Mesendoderm (in vitro differentiated cells): ENCODE results near the gene HOXA10.
A peak's percentile ranks its signal among the peaks of the same experiment; 100 is the strongest.

Experiments used
- DNase-seq: peaks from one replicate; pipeline ENCODE4 v3.0.0; 2013
- H2AK5ac ChIP-seq: 2 replicates; pipeline ENCODE4 v1.6.1; 2013; ENCODE audit warnings: low read length, inconsistent platforms
- H2BK120ac ChIP-seq: 2 replicates; pipeline ENCODE4 v1.6.1; 2013; ENCODE audit warnings: low read depth, mild to moderate bottlenecking, low read length, moderate library complexity, mixed read lengths
- H2BK15ac ChIP-seq: replicated peaks from 2 replicates; pipeline ENCODE4 v1.6.1; 2013; ENCODE audit warnings: low read depth, mild to moderate bottlenecking, moderate library complexity
- H2BK5ac ChIP-seq: 2 replicates; pipeline ENCODE4 v1.6.1; 2013; ENCODE audit warnings: low read length, inconsistent platforms
- H3K18ac ChIP-seq: 2 replicates; pipeline ENCODE4 v1.6.1; 2013; ENCODE audit warnings: mild to moderate bottlenecking, low read length, mixed read lengths
- H3K23ac ChIP-seq: one replicate; pipeline ENCODE4 v1.6.1; 2013; ENCODE audit warnings: low read length
- H3K27ac ChIP-seq: 2 replicates; pipeline ENCODE4 v1.5.1; 2013; ENCODE audit warnings: low read depth, mild to moderate bottlenecking, inconsistent platforms, low read length, moderate library complexity
- H3K27me3 ChIP-seq: 2 replicates; pipeline ENCODE4 v1.6.1; 2013; ENCODE audit warnings: low read length, control low read depth, mild to moderate bottlenecking, inconsistent platforms; ENCODE audit not compliant: insufficient read depth, poor library complexity
- H3K36me3 ChIP-seq: 2 replicates; pipeline ENCODE4 v1.6.1; 2013; ENCODE audit warnings: low read length, inconsistent platforms; ENCODE audit not compliant: control insufficient read depth, insufficient read depth
- H3K4ac ChIP-seq: one replicate; pipeline ENCODE4 v1.6.1; 2013; ENCODE audit warnings: low read depth, mild to moderate bottlenecking, low read length, moderate library complexity
- H3K4me1 ChIP-seq: 2 replicates; pipeline ENCODE4 v1.6.1; 2013; ENCODE audit warnings: low read depth, low read length, inconsistent platforms; ENCODE audit not compliant: control insufficient read depth
- H3K4me2 ChIP-seq: 2 replicates; pipeline ENCODE4 v1.6.1; 2013; ENCODE audit warnings: low read length
- H3K4me3 ChIP-seq: 2 replicates; pipeline ENCODE4 v1.5.1; 2013; ENCODE audit warnings: mild to moderate bottlenecking, low read length
- H3K56ac ChIP-seq: one replicate; pipeline ENCODE4 v1.6.1; 2013; ENCODE audit warnings: low read length
- H3K79me1 ChIP-seq: 2 replicates; pipeline ENCODE4 v1.6.1; 2013; ENCODE audit warnings: low read length, inconsistent platforms
- H3K79me2 ChIP-seq: 2 replicates; pipeline ENCODE4 v1.6.1; 2013; ENCODE audit warnings: mild to moderate bottlenecking, low read length; ENCODE audit not compliant: control insufficient read depth, insufficient read depth
- H3K9ac ChIP-seq: 2 replicates; pipeline ENCODE4 v1.6.1; 2013; ENCODE audit warnings: low read length, inconsistent platforms
- H4K5ac ChIP-seq: one replicate; pipeline ENCODE4 v1.6.1; 2013; ENCODE audit warnings: low read length
- H4K8ac ChIP-seq: one replicate; pipeline ENCODE4 v1.6.1; 2013; ENCODE audit warnings: low read depth, mild to moderate bottlenecking, control low read depth, low read length, moderate library complexity
- WGBS: extraction: QIAGEN DNeasy Blood & Tissue Kit; methylation state at CpG from one replicate; pipeline ENCODE4 v1.1.7; 2013; ENCODE audit warnings: low lambda C conversion rate, missing lambda C conversion rate; ENCODE audit not compliant: insufficient coverage; ENCODE audit errors: extremely low coverage; 5-methylcytosine and 5-hydroxymethylcytosine counted together

The HOXA10 gene

DNA sequence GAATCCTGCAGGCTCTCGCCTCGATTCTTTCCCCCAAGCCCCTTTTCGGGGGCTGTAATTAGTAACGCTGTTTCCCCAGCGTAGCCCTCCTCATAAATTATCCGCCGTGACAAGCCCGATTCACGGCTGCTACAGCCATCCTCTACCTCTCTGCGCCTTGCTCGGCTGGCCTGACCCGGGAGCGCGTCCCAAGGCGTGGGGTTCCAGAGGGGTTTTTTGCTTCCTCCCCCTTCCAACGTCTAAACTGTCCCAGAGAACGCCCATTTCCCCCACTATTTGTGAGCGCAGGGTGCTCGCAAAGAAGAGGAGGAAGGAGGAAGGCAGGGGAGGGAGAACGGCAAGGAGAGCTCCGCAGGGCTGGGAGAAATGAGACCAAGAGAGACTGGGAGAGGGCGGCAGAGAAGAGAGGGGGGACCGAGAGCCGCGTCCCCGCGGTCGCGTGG lies 31.5 kb downstream of the HOXA10 start:
- Histone ChIP-seq H4K5ac (no peak overlapping the region), H2BK15ac (no peak overlapping the region), H2BK120ac (no peak overlapping the region), H3K4me3 (no peak overlapping the region), H3K27me3 (peaks cover 91% of the 10 kb centered on the region), H3K36me3 (no peaks in the 10 kb centered on the region), H3K18ac (no peak overlapping the region), H3K27ac (no peak overlapping the region), H3K4me1 (no peaks in the 10 kb centered on the region), H3K56ac (peak overlapping the region; percentile 60), H3K4me2 (peak overlapping the region; percentile 97), H3K9ac (peak overlapping the region; percentile 21), H2BK5ac (no peak overlapping the region), H2AK5ac (no peak overlapping the region), H4K8ac (no peak overlapping the region), H3K23ac (no peak overlapping the region), H3K79me2 (no peaks in the 10 kb centered on the region), H3K79me1 (no peaks in the 10 kb centered on the region), H3K4ac (no peak overlapping the region)
- WGBS: no CpG with 5 or more reads among the region's 29 CpGs
- DNase-seq: no peak

DNA sequence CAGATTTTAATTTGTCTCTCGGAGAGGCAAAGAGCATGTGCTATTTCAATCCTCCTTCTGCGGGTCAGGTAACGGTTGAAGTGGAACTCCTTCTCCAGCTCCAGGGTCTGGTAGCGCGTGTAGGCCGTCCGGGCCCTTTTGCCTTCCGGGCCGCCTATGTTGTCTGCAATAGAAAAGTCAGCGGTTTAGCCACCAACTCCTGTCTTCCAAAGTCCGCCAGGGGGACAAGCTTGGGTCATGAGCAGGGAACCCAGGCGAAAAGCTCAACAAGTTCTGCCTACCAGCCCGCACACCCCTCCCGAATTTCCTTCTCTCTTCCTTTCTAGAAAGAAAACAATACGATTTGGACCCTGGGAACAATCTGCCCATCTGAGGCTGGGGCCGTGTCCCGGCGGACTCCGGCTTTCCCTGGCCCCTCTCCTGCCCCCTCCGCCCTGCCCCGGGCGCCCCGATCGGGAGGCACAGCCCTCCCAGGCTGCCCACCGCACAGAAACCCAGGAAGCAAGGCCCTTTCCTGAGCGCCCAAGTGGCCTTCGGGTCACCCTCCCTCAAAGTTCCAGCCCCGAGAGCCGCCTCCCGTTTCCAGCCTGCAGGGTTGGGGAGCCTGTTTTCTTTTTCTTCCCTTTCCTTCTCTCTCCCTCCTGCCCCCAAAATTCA lies 32.1 kb downstream of the HOXA10 start:
- no peaks in the 10 kb centered on the region for H3K4me1 ChIP-seq
- no peak overlapping the region for H3K23ac ChIP-seq
- no peaks in the 10 kb centered on the region for H3K79me1 ChIP-seq
- no peak overlapping the region for H3K18ac ChIP-seq
- peaks cover 91% of the 10 kb centered on the region for H3K27me3 ChIP-seq
- H3K4me2 ChIP-seq: peak overlapping the region; percentile 97
- no peak overlapping the region for H3K27ac ChIP-seq
- H2AK5ac ChIP-seq: no peak overlapping the region
- no peak overlapping the region for H4K8ac ChIP-seq
- no peak overlapping the region for H4K5ac ChIP-seq
- H2BK15ac ChIP-seq: no peak overlapping the region
- no peak overlapping the region for H3K4me3 ChIP-seq
- no peak overlapping the region for H2BK5ac ChIP-seq
- no peak overlapping the region for H2BK120ac ChIP-seq
- no CpG with 5 or more reads among the region's 30 CpGs for WGBS
- H3K56ac ChIP-seq: no peak overlapping the region
- H3K79me2 ChIP-seq: no peaks in the 10 kb centered on the region
- no peak overlapping the region for H3K9ac ChIP-seq
- no peak overlapping the region for H3K4ac ChIP-seq
- peak; percentile 82 for DNase-seq
- H3K36me3 ChIP-seq: no peaks in the 10 kb centered on the region

DNA sequence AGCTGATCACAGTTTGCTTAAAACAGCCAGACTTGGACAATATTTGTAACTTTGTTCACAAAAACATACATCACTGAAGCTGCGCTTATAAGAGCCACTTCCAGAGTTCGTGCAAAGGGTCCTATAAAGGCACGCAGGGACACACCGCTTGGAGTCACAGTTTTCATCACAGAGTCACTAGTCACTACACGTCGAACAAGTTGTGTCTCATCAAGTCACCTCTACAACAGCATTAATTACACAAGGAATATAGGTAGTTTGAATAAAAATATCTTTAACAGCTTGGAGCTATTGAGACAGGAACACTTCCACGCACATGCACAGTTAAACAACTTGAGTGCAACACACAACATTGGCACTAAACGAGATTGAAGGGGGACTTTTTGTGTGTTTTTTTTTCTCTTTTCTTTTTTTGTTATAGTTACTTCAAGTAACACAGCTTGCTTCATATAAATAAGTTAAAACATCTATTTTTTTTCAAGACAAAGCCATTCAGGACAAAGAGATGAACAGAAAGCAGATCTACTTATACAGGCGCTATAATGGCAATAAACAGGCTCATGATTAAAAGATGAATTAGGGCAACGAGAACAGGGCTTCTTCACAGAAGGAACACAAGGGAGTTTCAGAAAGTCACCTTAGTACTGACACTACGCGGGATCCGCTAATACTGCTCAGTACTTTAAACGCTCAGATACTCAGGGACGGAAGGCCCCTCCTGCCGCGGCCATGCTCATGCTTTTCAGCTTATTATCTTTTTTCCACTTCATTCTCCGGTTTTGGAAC lies 32.8 kb downstream of the HOXA10 start:
- Histone ChIP-seq H2AK5ac (no peak overlapping the region), H2BK120ac (no peak overlapping the region), H2BK5ac (no peak overlapping the region), H3K27ac (no peak overlapping the region), H3K36me3 (no peaks in the 10 kb centered on the region), H2BK15ac (no peak overlapping the region), H4K5ac (no peak overlapping the region), H3K4me2 (no peak overlapping the region), H3K56ac (no peak overlapping the region), H3K79me1 (no peaks in the 10 kb centered on the region), H3K23ac (no peak overlapping the region), H3K4ac (no peak overlapping the region), H4K8ac (no peak overlapping the region), H3K79me2 (no peaks in the 10 kb centered on the region), H3K18ac (no peak overlapping the region), H3K4me3 (no peak overlapping the region), H3K4me1 (no peaks in the 10 kb centered on the region), H3K27me3 (peaks cover 90% of the 10 kb centered on the region), H3K9ac (no peak overlapping the region)
- WGBS: no CpG with 5 or more reads among the region's 18 CpGs
- no peak for DNase-seq

DNA sequence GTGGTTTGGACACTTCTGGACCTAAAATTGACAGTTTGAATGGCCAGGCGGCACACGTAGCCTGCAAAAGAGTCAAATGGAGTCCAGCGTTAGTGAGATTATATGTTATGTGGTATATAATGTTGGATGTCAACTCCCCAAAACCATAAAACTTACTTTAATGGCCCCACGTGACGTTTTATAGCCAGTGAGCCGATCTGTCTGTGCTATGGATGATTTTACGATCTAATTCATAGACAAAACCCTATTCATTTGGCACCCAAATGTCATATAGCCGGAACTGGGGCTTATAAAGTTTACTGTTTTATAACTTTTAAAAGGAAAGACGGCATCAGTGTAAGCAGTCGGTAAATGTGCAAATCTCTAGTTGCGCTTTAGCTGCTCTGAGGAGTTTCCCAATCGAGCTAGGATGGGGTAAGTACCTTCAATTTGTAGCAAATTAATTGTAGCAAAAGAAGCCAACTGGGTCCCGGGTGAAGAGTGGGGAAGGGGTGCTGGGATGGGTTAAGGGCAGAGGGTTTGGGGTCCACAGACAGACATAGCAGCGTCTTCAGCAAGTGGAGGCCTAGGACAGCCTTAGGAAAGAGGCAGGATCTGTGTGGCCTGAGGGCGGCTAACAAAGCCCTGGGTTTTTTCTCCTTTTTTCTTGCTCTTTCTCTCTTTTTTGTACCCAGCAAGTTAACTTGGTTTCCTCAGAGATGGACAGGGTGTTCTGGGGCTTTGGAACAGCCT lies 33.8 kb downstream of the HOXA10 start:
- H3K36me3 ChIP-seq: no peaks in the 10 kb centered on the region
- H2BK5ac ChIP-seq: no peak overlapping the region
- H3K9ac ChIP-seq: no peak overlapping the region
- H3K23ac ChIP-seq: no peak overlapping the region
- no peak overlapping the region for H2BK120ac ChIP-seq
- H3K4me1 ChIP-seq: no peaks in the 10 kb centered on the region
- H3K79me2 ChIP-seq: no peaks in the 10 kb centered on the region
- no peak overlapping the region for H2AK5ac ChIP-seq
- H3K27me3 ChIP-seq: peaks cover 91% of the 10 kb centered on the region
- no peak overlapping the region for H4K5ac ChIP-seq
- H3K56ac ChIP-seq: no peak overlapping the region
- H3K4ac ChIP-seq: no peak overlapping the region
- WGBS: no CpG with 5 or more reads among the region's 15 CpGs
- no peak overlapping the region for H4K8ac ChIP-seq
- no peak overlapping the region for H3K4me3 ChIP-seq
- no peak overlapping the region for H3K4me2 ChIP-seq
- H3K18ac ChIP-seq: no peak overlapping the region
- no peak for DNase-seq
- no peak overlapping the region for H3K27ac ChIP-seq
- H3K79me1 ChIP-seq: no peaks in the 10 kb centered on the region
- no peak overlapping the region for H2BK15ac ChIP-seq

DNA sequence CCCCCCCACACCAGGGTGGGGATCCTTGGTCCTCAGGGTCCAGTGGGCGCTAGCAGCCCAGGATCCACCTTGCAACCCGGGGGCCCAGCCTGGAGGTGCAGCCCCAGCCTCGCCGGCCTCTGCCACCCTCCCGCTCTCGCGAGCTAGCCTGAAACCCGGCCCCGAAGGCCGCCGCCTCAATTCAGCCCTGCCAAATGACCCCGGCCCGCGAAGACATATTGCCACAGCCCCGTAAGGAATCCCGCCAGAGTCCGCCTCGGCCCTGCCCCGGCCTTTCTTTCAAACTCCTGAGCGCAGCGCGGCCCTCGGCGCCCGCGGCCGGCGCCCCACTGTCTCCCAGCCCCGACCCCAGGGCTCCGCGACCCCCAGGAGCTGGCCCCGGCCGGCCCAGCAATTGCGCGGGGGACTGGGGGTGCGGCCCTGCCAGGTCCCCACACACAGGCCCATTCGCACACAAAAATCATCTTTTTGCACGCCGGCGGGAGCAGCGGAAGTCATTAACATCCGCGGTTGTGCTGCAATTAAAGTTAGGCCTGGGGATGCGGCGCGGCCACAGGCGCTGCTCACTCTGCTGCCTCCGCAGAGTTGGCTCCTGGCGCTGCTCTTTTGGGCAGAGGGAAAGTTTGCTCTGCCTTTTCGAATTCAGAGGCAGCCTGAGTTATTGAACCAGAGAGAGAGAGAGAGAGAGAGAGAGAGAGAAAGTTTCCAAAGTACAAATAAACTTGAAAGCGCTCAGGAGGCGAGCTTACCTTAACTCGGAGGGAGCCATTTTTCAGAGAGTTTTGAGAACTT lies 34.6 kb downstream of the HOXA10 start:
- no CpG with 5 or more reads among the region's 53 CpGs for WGBS

More for the DNA sequence above, 34.6 kb downstream of the HOXA10 start:
- Histone ChIP-seq H3K4me2 (no peak overlapping the region), H3K36me3 (no peaks in the 10 kb centered on the region), H3K4me3 (no peak overlapping the region), H3K18ac (no peak overlapping the region), H3K9ac (no peak overlapping the region), H4K8ac (no peak overlapping the region), H3K27me3 (peaks cover 89% of the 10 kb centered on the region), H3K23ac (no peak overlapping the region), H2BK5ac (no peak overlapping the region), H3K79me1 (no peaks in the 10 kb centered on the region), H2BK120ac (no peak overlapping the region), H3K56ac (no peak overlapping the region), H2BK15ac (no peak overlapping the region), H3K4me1 (no peaks in the 10 kb centered on the region), H3K27ac (no peak overlapping the region), H3K4ac (no peak overlapping the region), H4K5ac (no peak overlapping the region), H2AK5ac (no peak overlapping the region), H3K79me2 (no peaks in the 10 kb centered on the region)
- no peak for DNase-seq
